Measurements from ENCODE around the gene CMPK2.

- TF ChIP-seq EZH2 (IDR thresholded peaks at IDR 0.05; ENCODE audit: borderline replicate concordance, low read length) (no peak), CTCF (conservative IDR thresholded peaks at IDR 0.05 in 1 of 2, IDR thresholded peaks at IDR 0.05 in 1 of 2; ENCODE audit: extremely low read depth in 1 of 2, insufficient read depth in 1 of 2, low read depth in 1 of 2, low read length in 2 of 2) (no peak)
These were observed 59.1 kb downstream of the CMPK2 start for GRCh38 chr2:6806604-6807003.

Data from mammary epithelial cell (primary cell).